Adrenal gland (tissue), 5 donors: ENCODE data around the gene ASXL2.

ENCODE experiments used
- CTCF ChIP-seq, 6 experiments: fragments of 450-650 bp in 4 of 6; fragments of 200-600 bp in 2 of 6; sonication (generic) in 1 of 6; IDR thresholded peaks; 1 replicate in 5 of 6; 2 replicates in 1 of 6; pipeline versions ENCODE4 v1.5.1 to v1.8.0; 2016 to 2021; ENCODE audit warnings: antibody characterized with exemption in 6 of 6, mild to moderate bottlenecking in 2 of 6, moderate library complexity in 1 of 6
- POLR2A ChIP-seq, 2 donors: fragments of 450-650 bp; IDR thresholded peaks; one replicate each; pipeline ENCODE4 v1.6.1; 2017; ENCODE audit warnings: antibody characterized with exemption in 2 of 2, mild to moderate bottlenecking in 2 of 2, moderate library complexity in 1 of 2
- donor health status: DM: no; HTN: no; CAD: no.

- no peak for TF ChIP-seq CTCF (IDR thresholded peaks at IDR 0.05)
- no peak for TF ChIP-seq POLR2A (IDR thresholded peaks at IDR 0.05)
These were observed 153.5 kb downstream of the ASXL2 start for GRCh38 chr2:25724756-25725155.
